ENCODE measurements around the gene RBM8A.

The RBM8A gene

GRCh38 chr1:145927063-145927886 is at the start of gene RBM8A:
Gene RBM8A, minus strand, starts transcription at chr1:145927484. Its CDS starts 58 bp downstream, at chr1:145927426.
- peak; percentile 92 for DNase-seq (ENCODE audit: low spot score)

- DNase-seq (ENCODE audit: low spot score), result no peak
Measured at GRCh38 chr1:145977016-145977415, 49.7 kb upstream of the RBM8A start.

- no peak for DNase-seq (ENCODE audit: low spot score)
Measured at GRCh38 chr1:145975216-145975615, 47.9 kb upstream of the RBM8A start.

- no peak for DNase-seq (ENCODE audit: low spot score)
Measured at GRCh38 chr1:145974721-145975120, 47.4 kb upstream of the RBM8A start.

GRCh38 chr1:145972580-145972979 is 45.3 kb upstream of the RBM8A start:
- DNase-seq (ENCODE audit: low spot score), result no peak

- no peak for DNase-seq (ENCODE audit: low spot score)
Measured at GRCh38 chr1:145967288-145967687, 40.0 kb upstream of the RBM8A start.

GRCh38 chr1:145965119-145965744 is 37.9 kb upstream of the RBM8A start:
- no peak for DNase-seq (ENCODE audit: low spot score)

- DNase-seq (ENCODE audit: low spot score), result peak; percentile 90
Measured at GRCh38 chr1:145964328-145965118, 37.2 kb upstream of the RBM8A start, which contains the start of the genes ANKRD34A and POLR3GL. Gene ANKRD34A, minus strand, starts transcription at chr1:145964575. Its CDS starts 2,816 bp downstream, at chr1:145961759. Gene POLR3GL, plus strand, starts transcription at chr1:145964690. Its CDS starts 10,176 bp downstream, at chr1:145974866.

GRCh38 chr1:145963265-145964019 is 36.2 kb upstream of the RBM8A start:
- DNase-seq (ENCODE audit: low spot score), result no peak

GRCh38 chr1:145962157-145963102 is 35.1 kb upstream of the RBM8A start:
- DNase-seq (ENCODE audit: low spot score), result no peak

- DNase-seq (ENCODE audit: low spot score), result no peak
Measured at GRCh38 chr1:145961425-145962156, 34.3 kb upstream of the RBM8A start.

- no peak for DNase-seq (ENCODE audit: low spot score)
Measured at GRCh38 chr1:145961109-145961424, 33.8 kb upstream of the RBM8A start.

GRCh38 chr1:145960468-145961108 is 33.3 kb upstream of the RBM8A start:
- peak; percentile 84 for DNase-seq (ENCODE audit: low spot score)

- no peak for DNase-seq (ENCODE audit: low spot score)
Measured at GRCh38 chr1:145959957-145960467, 32.7 kb upstream of the RBM8A start.

- DNase-seq (ENCODE audit: low spot score), result no peak
Measured at GRCh38 chr1:145959333-145959732, 32.0 kb upstream of the RBM8A start.

- no peak for DNase-seq (ENCODE audit: low spot score)
Measured at GRCh38 chr1:145958734-145959133, 31.4 kb upstream of the RBM8A start.

- peak; percentile 99 for DNase-seq (ENCODE audit: low spot score)
Measured at GRCh38 chr1:145957443-145958319, 30.4 kb upstream of the RBM8A start, which contains the start of gene LIX1L. Gene LIX1L, minus strand, starts transcription at chr1:145958017. Its CDS starts 90 bp downstream, at chr1:145957927.

GRCh38 chr1:145956781-145957442 is 29.6 kb upstream of the RBM8A start:
- DNase-seq (ENCODE audit: low spot score), result no peak

All from COLO829 (cell line).